Lung (tissue), 12 donors: Measurements from ENCODE around the gene ITPR1. TPM values are rescaled to one million over a fixed set of nuclear protein-coding genes. Genes with fewer than 3 reads are reported as not detected.
"Not testable (repeated sequence)": the region's sequence is repeated elsewhere in the genome, so short reads cannot be mapped to it uniquely, and the experiment has no call there.

Source experiments
- ATAC-seq: fragments of 200-7000 bp; cut with Tn5 transposase; one replicate; pipeline ENCODE4 v1.9.1; 2020; ENCODE audit warnings: moderate number of reproducible peaks; ENCODE audit not compliant: insufficient read depth, low FRiP score
- DNase-seq, 3 donors: peaks; one replicate each; pipeline ENCODE4 v3.0.0-alpha.2; 2013 to 2017
- H3K27ac ChIP-seq, 2 donors: one replicate each; pipeline ENCODE4 v1.5.1; 2013; ENCODE audit warnings: mild to moderate bottlenecking in 2 of 2, moderate library complexity in 2 of 2, control low read depth in 1 of 2, inconsistent platforms in 1 of 2, low read depth in 1 of 2, low read length in 1 of 2
- H3K27me3 ChIP-seq, 3 donors: one replicate each; pipeline ENCODE4 v1.5.1; 2013; ENCODE audit warnings: low read length in 2 of 3; ENCODE audit not compliant: control insufficient read depth in 3 of 3, insufficient read depth in 3 of 3
- H3K36me3 ChIP-seq, 4 donors: one replicate each; pipeline ENCODE4 v1.5.1; 2013; ENCODE audit warnings: low read length in 4 of 4, mild to moderate bottlenecking in 1 of 4, moderate library complexity in 1 of 4; ENCODE audit not compliant: control insufficient read depth in 4 of 4, insufficient read depth in 4 of 4
- H3K4me1 ChIP-seq, 5 donors: one replicate each; pipeline ENCODE4 v1.5.1; 2013; ENCODE audit warnings: low read length in 5 of 5, mild to moderate bottlenecking in 2 of 5, moderate library complexity in 1 of 5; ENCODE audit not compliant: control insufficient read depth in 5 of 5, insufficient read depth in 5 of 5
- H3K4me3 ChIP-seq: one replicate; pipeline ENCODE4 v1.5.1; 2013; ENCODE audit warnings: mild to moderate bottlenecking, control low read depth, moderate library complexity
- H3K9ac ChIP-seq, 2 donors: one replicate each; pipeline ENCODE4 v1.5.1; 2013; ENCODE audit warnings: low read length in 2 of 2, control low read depth in 1 of 2; ENCODE audit not compliant: insufficient read depth in 1 of 2
- H3K9me3 ChIP-seq, 4 donors: one replicate each; pipeline ENCODE4 v1.5.1; 2013; ENCODE audit warnings: low read length in 3 of 4, mild to moderate bottlenecking in 1 of 4, moderate library complexity in 1 of 4; ENCODE audit not compliant: control insufficient read depth in 4 of 4, insufficient read depth in 3 of 4
- WGBS, 2 donors: extraction: QIAGEN DNeasy Blood & Tissue Kit; methylation state at CpG; one replicate each; pipeline ENCODE4 v1.1.7; 2013; 5-methylcytosine and 5-hydroxymethylcytosine counted together
- polyA plus RNA-seq, 2 donors: library from polyadenylated mRNA; stranded (reverse); fragments of 200-250 nt; gene quantifications; one replicate each; pipeline ENCODE4 v1.2.1, GENCODE V29; 2013
- total RNA-seq, 2 donors: library from RNA; depleted of rRNA in 1 of 2; stranded (reverse); fragments of >200 nt in 1 of 2; gene quantifications; one replicate each; pipeline ENCODE4 v1.2.1, GENCODE V29; 2014 to 2021
- TF ChIP-seq, protein P1 (sequence below): IDR thresholded peaks from 2 replicates; pipeline ENCODE4 v1.5.1; 2012; ENCODE audit warnings: mild to moderate bottlenecking; ENCODE audit errors: control extremely low read depth, extremely low read depth
- donor health status: control.
- donor health status: control.
- donor health status: Bipolar disorder and iron deficiency.
- donor health status: healthy.
- donor health status: DM: yes; HTN: yes; CAD: no.

Gene ITPR1
- total and polyA plus RNA-seq, 4 donors: 12.4 to 152 (median 44.1) TPM

DNA sequence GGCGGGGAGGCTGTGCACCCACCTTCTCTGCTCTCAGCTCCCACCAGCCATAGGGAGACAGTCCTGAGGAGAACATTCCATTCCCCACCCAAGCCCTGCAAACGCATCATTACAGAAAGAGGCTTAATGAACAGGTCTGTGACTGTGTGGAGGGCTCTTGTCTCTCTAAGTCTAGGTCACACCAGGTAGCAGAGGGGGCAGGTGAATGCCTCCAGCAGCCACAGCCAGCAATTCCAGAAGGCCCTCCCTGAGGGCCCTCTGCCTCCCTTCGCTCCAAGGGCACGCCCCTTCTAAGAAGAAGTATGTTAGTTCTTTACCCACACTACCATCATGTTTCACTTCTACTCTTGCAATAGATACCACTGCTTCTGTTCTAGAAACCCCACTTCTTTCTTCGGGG, 268.6 kb downstream of the ITPR1 start:
- H3K27me3 ChIP-seq: no peaks in the 10 kb centered on the region
- no peak overlapping the region for H3K4me3 ChIP-seq
- TF ChIP-seq, protein P1, sequence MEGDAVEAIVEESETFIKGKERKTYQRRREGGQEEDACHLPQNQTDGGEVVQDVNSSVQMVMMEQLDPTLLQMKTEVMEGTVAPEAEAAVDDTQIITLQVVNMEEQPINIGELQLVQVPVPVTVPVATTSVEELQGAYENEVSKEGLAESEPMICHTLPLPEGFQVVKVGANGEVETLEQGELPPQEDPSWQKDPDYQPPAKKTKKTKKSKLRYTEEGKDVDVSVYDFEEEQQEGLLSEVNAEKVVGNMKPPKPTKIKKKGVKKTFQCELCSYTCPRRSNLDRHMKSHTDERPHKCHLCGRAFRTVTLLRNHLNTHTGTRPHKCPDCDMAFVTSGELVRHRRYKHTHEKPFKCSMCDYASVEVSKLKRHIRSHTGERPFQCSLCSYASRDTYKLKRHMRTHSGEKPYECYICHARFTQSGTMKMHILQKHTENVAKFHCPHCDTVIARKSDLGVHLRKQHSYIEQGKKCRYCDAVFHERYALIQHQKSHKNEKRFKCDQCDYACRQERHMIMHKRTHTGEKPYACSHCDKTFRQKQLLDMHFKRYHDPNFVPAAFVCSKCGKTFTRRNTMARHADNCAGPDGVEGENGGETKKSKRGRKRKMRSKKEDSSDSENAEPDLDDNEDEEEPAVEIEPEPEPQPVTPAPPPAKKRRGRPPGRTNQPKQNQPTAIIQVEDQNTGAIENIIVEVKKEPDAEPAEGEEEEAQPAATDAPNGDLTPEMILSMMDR: no peak
- DNase-seq (no peak), ATAC-seq (no peak)
- no peak overlapping the region for H3K9ac ChIP-seq
- H3K27ac ChIP-seq: no peak overlapping the region
- peaks cover 0 to 5% (median 0%) of the 10 kb centered on the region in 5 donors for H3K4me1 ChIP-seq
- WGBS, 2 donors: 75 to 90% methylated on average over 5 of the region's 5 CpGs
- peaks cover 0 to 12% (median 2%) of the 10 kb centered on the region in 4 donors for H3K36me3 ChIP-seq
- H3K9me3 ChIP-seq: peaks cover 0 to 4% (median 1%) of the 10 kb centered on the region in 4 donors

DNA sequence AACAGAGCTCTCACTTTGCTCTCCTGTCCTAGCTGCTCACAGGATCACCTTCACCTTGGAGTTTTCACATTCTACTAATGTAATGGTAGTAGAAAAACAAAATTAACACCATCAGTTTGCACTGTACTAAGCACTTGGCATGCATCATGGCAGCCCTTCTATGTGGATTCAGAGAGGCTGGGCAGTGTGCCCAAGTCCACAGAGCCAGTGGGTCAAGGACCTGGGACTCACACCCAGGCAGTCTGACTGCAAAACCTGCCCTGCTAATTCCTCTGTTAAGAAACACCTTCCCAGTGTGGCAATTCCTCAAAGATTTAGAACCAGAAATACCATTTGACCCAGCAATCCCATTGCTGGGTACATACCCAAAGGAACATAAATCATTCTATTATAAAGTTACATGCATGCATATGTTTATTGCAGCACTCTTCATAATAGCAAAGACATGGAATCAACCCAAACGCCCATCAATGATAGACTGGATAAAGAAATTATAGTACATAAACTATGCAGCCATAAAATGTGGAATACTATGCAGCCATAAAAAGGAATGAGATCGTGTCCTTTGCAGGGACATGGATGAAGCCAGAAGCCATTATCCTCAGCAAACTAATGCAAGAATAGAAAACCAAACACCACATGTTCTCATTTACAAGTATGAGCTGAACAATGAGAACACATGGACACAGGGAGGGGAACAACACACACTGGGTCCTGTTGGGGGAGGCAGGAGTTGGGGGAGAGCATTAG, 269.5 kb downstream of the ITPR1 start:
- H3K4me1 ChIP-seq, H3K9me3 ChIP-seq, H3K27me3 ChIP-seq, DNase-seq, H3K27ac ChIP-seq, H3K4me3 ChIP-seq, H3K9ac ChIP-seq: not testable (repeated sequence)
- peak; percentile 69 for ATAC-seq
- WGBS, 2 donors: 88% methylated on average over 2 of the region's 2 CpGs
- H3K36me3 ChIP-seq: peaks cover 0 to 12% (median 2%) of the 10 kb centered on the region in 4 donors

DNA sequence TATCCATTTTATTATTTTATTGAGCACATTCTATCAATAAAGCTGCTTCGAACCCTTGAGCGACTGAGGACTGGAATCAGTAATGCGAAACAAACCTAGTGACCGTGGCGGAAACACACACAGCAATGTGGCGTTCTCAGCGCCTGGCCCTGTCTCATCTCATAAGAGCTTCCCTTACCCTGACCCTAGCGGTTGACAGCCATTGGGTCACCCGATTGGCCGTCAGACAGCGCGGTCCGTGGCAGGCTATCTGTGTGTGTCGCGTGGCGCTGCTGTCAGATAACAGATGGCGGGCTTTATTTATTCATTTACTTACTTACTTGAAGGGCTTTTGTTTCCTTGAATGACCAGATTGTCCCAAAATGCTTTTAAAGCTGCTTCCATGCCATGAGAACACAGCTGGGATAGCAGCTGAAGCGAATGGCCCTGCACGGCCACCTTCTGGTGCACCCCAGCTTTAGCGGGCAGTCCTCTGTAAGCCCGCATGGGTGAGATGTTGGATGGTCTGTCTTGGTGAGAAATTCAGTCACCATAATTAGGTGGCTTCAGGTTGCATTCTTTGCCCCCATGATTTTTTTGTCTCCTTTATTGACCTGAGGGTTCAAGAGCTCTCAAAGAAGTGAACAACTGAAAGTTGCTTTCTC, 270.6 kb downstream of the ITPR1 start:
- H3K36me3 ChIP-seq: peaks cover 0 to 12% (median 4%) of the 10 kb centered on the region in 4 donors
- TF ChIP-seq, protein P1: no peak

DNA sequence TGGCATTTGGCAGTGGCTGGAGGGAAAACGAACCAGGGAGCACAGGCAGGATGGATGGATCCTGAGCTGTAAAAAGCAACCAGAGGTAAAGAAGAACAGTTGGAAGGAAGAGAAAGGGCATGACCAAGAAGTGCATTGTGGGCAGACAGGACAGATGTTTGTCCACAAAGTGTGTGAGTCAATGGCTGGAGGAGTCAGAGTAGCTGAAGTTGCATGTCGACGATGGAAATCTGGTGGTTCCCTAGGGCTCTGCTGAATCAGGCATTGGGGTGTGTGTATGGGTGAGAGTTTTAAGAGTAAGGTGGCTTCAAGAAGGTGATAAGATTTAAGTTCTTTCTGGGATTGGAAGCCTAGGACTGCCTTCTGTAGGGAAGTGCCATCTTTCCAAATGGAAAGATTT, 272.1 kb downstream of the ITPR1 start:
- Histone ChIP-seq H3K4me3 (no peak overlapping the region), H3K9me3 (peaks cover 0 to 4% (median 1%) of the 10 kb centered on the region in 4 donors), H3K27me3 (no peaks in the 10 kb centered on the region), H3K27ac (no peak overlapping the region), H3K36me3 (peaks cover 0 to 18% (median 5%) of the 10 kb centered on the region in 4 donors), H3K4me1 (peaks cover 0 to 3% (median 0%) of the 10 kb centered on the region in 5 donors), H3K9ac (no peak overlapping the region)
- TF ChIP-seq, protein P1: no peak
- ATAC-seq (no peak), DNase-seq (no peak)
- WGBS, 2 donors: 93 to 100% methylated on average over 3 of the region's 3 CpGs

More for the DNA sequence above, 270.6 kb downstream of the ITPR1 start:
- no peak overlapping the region for H3K27ac ChIP-seq
- peaks cover 0 to 8% (median 0%) of the 10 kb centered on the region in 5 donors for H3K4me1 ChIP-seq
- ATAC-seq (no peak), DNase-seq (no peak)
- WGBS, 2 donors: 98 to 99% methylated on average over 21 of the region's 21 CpGs
- H3K9ac ChIP-seq: no peak overlapping the region
- H3K27me3 ChIP-seq: no peaks in the 10 kb centered on the region
- no peak overlapping the region for H3K4me3 ChIP-seq
- peaks cover 0 to 4% (median 1%) of the 10 kb centered on the region in 4 donors for H3K9me3 ChIP-seq
